DND-41 (cell line): ENCODE measurements around the gene ARHGEF38.

Source experiments
- CTCF ChIP-seq: IDR thresholded peaks from 2 replicates; pipeline ENCODE4 v1.5.1; 2012; ENCODE audit warnings: borderline replicate concordance, low read length, moderate library complexity, mild to moderate bottlenecking; ENCODE audit not compliant: poor library complexity, severe bottlenecking; ENCODE audit errors: extremely low read depth
- EZH2 ChIP-seq: IDR thresholded peaks from 3 replicates; pipeline ENCODE4 v1.6.1; 2012; ENCODE audit warnings: borderline replicate concordance, low read depth, mild to moderate bottlenecking, moderate library complexity, low read length, inconsistent platforms; ENCODE audit not compliant: severe bottlenecking

- TF ChIP-seq CTCF (no peak), EZH2 (no peak)
Observed at GRCh38 chr4:105544520-105545286, 7.7 kb upstream of the ARHGEF38 start.
